Lower leg skin (tissue), 4 donors: ENCODE measurements around the gene OCA2. TPM values are rescaled to one million over a fixed set of nuclear protein-coding genes. Genes with fewer than 3 reads are reported as not detected.

ENCODE experiments used
- DNase-seq, 2 donors: peaks; one replicate each; pipeline ENCODE4 v3.0.0-alpha.2; 2019; ENCODE audit warnings: low spot score in 2 of 2
- H3K4me3 ChIP-seq: fragments of 200-600 bp; sonication (generic); 2 replicates; pipeline ENCODE4 v1.5.1; 2017; ENCODE audit warnings: mild to moderate bottlenecking, low read depth; ENCODE audit not compliant: poor library complexity, severe bottlenecking
- POLR2A ChIP-seq, 2 donors: fragments of 450-650 bp; IDR thresholded peaks; one replicate each; pipeline ENCODE4 v1.6.1; 2016 to 2017; ENCODE audit warnings: antibody characterized with exemption in 2 of 2, mild to moderate bottlenecking in 1 of 2, moderate library complexity in 1 of 2
- WGBS, 2 donors: methylation state at CpG; one replicate each; pipeline ENCODE4 v1.1.5; 2018; 5-methylcytosine and 5-hydroxymethylcytosine counted together
- intact Hi-C: fragments of 100-400 bp; cut with DNase I; formaldehyde crosslinking; loops from one replicate; pipeline ENCODE4 v1.15.0; 2023; ENCODE audit warnings: low total_unique reads
- total RNA-seq, 4 donors: library from RNA; depleted of rRNA; stranded (reverse); fragments of >200 nt; gene quantifications; one replicate each; pipeline ENCODE4 v1.1.0, GENCODE V29; 2016
- TF ChIP-seq, protein P1 (sequence below), 3 donors: fragments of 450-650 bp; IDR thresholded peaks; one replicate each; pipeline ENCODE4 v1.5.1; 2016; ENCODE audit warnings: antibody characterized with exemption in 3 of 3, mild to moderate bottlenecking in 3 of 3, moderate library complexity in 2 of 3

Gene OCA2
- total RNA-seq, 4 donors from 2014 or later: 12.0 to 15.8 (median 13.9) TPM

GRCh38 chr15:27835233-27835939, 263.7 kb downstream of the OCA2 start:
- DNase-seq: no peak
- intact Hi-C loops: no loop called here
- no peak overlapping the region for H3K4me3 ChIP-seq
- no peak for TF ChIP-seq POLR2A (IDR thresholded peaks at IDR 0.05)
- TF ChIP-seq, protein P1, sequence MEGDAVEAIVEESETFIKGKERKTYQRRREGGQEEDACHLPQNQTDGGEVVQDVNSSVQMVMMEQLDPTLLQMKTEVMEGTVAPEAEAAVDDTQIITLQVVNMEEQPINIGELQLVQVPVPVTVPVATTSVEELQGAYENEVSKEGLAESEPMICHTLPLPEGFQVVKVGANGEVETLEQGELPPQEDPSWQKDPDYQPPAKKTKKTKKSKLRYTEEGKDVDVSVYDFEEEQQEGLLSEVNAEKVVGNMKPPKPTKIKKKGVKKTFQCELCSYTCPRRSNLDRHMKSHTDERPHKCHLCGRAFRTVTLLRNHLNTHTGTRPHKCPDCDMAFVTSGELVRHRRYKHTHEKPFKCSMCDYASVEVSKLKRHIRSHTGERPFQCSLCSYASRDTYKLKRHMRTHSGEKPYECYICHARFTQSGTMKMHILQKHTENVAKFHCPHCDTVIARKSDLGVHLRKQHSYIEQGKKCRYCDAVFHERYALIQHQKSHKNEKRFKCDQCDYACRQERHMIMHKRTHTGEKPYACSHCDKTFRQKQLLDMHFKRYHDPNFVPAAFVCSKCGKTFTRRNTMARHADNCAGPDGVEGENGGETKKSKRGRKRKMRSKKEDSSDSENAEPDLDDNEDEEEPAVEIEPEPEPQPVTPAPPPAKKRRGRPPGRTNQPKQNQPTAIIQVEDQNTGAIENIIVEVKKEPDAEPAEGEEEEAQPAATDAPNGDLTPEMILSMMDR (IDR thresholded peaks at IDR 0.05): no peak
- WGBS, 2 donors: 81 to 86% methylated on average over 11 of the region's 13 CpGs

DNA sequence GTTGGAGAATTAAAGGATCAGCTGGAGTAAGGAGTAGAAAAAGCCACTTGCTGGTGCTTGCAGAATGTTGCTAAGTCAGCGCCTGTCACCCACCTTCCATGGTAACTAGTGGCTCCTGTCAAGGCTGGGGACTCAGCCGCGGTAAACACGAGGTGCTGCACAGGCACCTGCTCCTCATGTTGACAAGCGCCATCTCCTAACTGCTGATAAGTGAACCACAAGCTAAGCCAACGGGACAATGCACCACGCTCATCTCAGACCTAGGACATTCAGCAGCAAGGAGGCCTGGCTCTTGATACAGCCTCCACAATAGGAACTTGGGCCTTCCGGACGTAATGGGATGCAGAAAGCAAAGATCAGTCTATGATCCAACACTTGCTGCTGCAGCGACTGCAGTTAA, 264.4 kb downstream of the OCA2 start:
- TF ChIP-seq, protein P1 (IDR thresholded peaks at IDR 0.05): no peak
- TF ChIP-seq POLR2A (IDR thresholded peaks at IDR 0.05): no peak
- H3K4me3 ChIP-seq: no peak overlapping the region
- WGBS, 2 donors: 86 to 98% methylated on average over 10 of the region's 10 CpGs
- DNase-seq: no peak
- intact Hi-C loops: no loop called here

GRCh38 chr15:27833974-27834373, 265.1 kb downstream of the OCA2 start:
- no peak for DNase-seq
- intact Hi-C loops: no loop called here
- no peak overlapping the region for H3K4me3 ChIP-seq
- TF ChIP-seq POLR2A (IDR thresholded peaks at IDR 0.05): no peak
- WGBS, 2 donors: 78 to 79% methylated on average over 2 of the region's 2 CpGs

- no peak overlapping the region for H3K4me3 ChIP-seq
- DNase-seq: no peak
- no peak for TF ChIP-seq POLR2A (IDR thresholded peaks at IDR 0.05)
- TF ChIP-seq, protein P1 (IDR thresholded peaks at IDR 0.05): no peak
- 93% methylated on average over 4 of the region's 4 CpGs for WGBS, 2 donors
- intact Hi-C loops: no loop called here
Observed at GRCh38 chr15:27833178-27833577, 265.9 kb downstream of the OCA2 start.

DNA sequence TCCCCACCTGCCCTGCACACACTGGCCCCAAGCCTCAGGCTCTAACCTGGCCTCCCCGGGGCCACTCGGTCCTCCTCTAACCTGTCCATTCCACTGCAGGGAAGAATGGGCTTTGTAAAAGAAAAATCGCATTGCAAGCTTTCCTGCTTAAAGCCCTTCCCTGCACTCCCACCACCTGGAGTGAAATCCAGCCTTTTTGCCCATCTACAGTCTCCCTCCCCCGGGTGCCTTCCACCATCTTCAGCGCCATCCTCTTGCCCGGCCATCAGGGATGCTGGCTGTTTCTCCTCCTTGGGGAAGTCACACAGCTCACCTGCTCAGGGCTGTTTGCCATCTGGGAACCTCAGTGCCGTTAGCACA, 266.9 kb downstream of the OCA2 start:
- H3K4me3 ChIP-seq: no peak overlapping the region
- DNase-seq: no peak
- intact Hi-C loops: no loop called here
- WGBS, 2 donors: 91 to 92% methylated on average over 7 of the region's 7 CpGs
- TF ChIP-seq, protein P1 (IDR thresholded peaks at IDR 0.05): no peak
- TF ChIP-seq POLR2A (IDR thresholded peaks at IDR 0.05): no peak

GRCh38 chr15:27831384-27832236, 267.5 kb downstream of the OCA2 start:
- no peak for DNase-seq
- WGBS, 2 donors: 88 to 91% methylated on average over 28 of the region's 28 CpGs

More at GRCh38 chr15:27831384-27832236, 267.5 kb downstream of the OCA2 start:
- no peak overlapping the region for H3K4me3 ChIP-seq
- intact Hi-C loops: no loop called here
- TF ChIP-seq POLR2A (IDR thresholded peaks at IDR 0.05): no peak
- TF ChIP-seq, protein P1 (IDR thresholded peaks at IDR 0.05): no peak
